T-cell (primary cell): Measurements from ENCODE around the gene LST1. TPM values are rescaled to one million over a fixed set of nuclear protein-coding genes. Genes with fewer than 3 reads are reported as not detected.
"Not testable (repeated sequence)": the region's sequence is repeated elsewhere in the genome, so short reads cannot be mapped to it uniquely, and the experiment has no call there.

Experiments used
- ATAC-seq, 4 experiments: fragments of 200-7000 bp in 3 of 4; fragments of 150-1000 bp in 1 of 4; cut with Tn5 transposase; replicated peaks in 1 of 4; 1 replicate in 3 of 4; 2 replicates in 1 of 4; pipeline ENCODE4 v1.10.0; 2021; ENCODE audit warnings: moderate library complexity in 3 of 4, mild to moderate bottlenecking in 2 of 4, moderate number of reproducible peaks in 1 of 4
- CTCF ChIA-PET, 2 donors: fragments of 300-600 bp; sonication (Branson Sonifier 250); formaldehyde crosslinking; loops; one replicate each; lab custom pipeline; 2022; ENCODE audit warnings: antibody characterized with exemption in 2 of 2; lab: Charles Lee
- POLR2A ChIA-PET, 2 donors: fragments of 300-600 bp; sonication (Branson Sonifier 250); formaldehyde crosslinking; loops; one replicate each; lab custom pipeline; 2022; ENCODE audit warnings: antibody characterized with exemption in 2 of 2; lab: Charles Lee
- DNase-seq, 35 experiments: peaks; one replicate each; pipeline versions ENCODE4 v3.0.0 to v3.0.0-alpha.2; 2013 to 2023
- H3K27ac ChIP-seq: one replicate; pipeline ENCODE4 v1.5.1; 2013; ENCODE audit warnings: low read length
- H3K27me3 ChIP-seq, 2 experiments: replicated peaks in 1 of 2; 1 replicate in 1 of 2; 2 replicates in 1 of 2; pipeline versions ENCODE4 v1.6.1 to v1.7.0; 2013; ENCODE audit warnings: low read length in 1 of 2, mixed read lengths in 1 of 2; ENCODE audit not compliant: control insufficient read depth in 2 of 2, insufficient read depth in 2 of 2; ENCODE audit errors: extremely low read depth in 1 of 2
- H3K36me3 ChIP-seq, 2 donors: 1 replicate in 1 of 2; 2 replicates in 1 of 2; pipeline versions ENCODE4 v1.6.1 to v1.7.0; 2013; ENCODE audit warnings: low read length in 1 of 2; ENCODE audit not compliant: control insufficient read depth in 2 of 2, insufficient read depth in 1 of 2; ENCODE audit errors: extremely low read depth in 1 of 2
- H3K4me1 ChIP-seq, 2 experiments: 1 replicate in 1 of 2; 2 replicates in 1 of 2; pipeline versions ENCODE4 v1.6.1 to v1.7.0; 2013; ENCODE audit warnings: low read length in 2 of 2, mixed read lengths in 1 of 2; ENCODE audit not compliant: insufficient read depth in 2 of 2, control insufficient read depth in 1 of 2; ENCODE audit errors: extremely low read depth in 1 of 2
- H3K4me3 ChIP-seq, 2 donors: 1 replicate in 1 of 2; 2 replicates in 1 of 2; pipeline versions ENCODE4 v1.5.1 to v1.7.0; 2013; ENCODE audit warnings: mild to moderate bottlenecking in 2 of 2, low read length in 1 of 2, moderate library complexity in 1 of 2; ENCODE audit not compliant: control insufficient read depth in 1 of 2; ENCODE audit errors: extremely low read depth in 1 of 2
- H3K9me3 ChIP-seq: 2 replicates; pipeline ENCODE4 v1.7.0; 2013
- H3K27ac Mint-ChIP-seq, 2 donors: one replicate each; pipeline ENCODE4 v1.8.0; 2020 to 2021; ENCODE audit warnings: mild to moderate bottlenecking in 2 of 2, mixed read lengths in 2 of 2
- H3K27me3 Mint-ChIP-seq, 2 donors: one replicate each; pipeline ENCODE4 v1.8.0; 2021 to 2022; ENCODE audit warnings: mixed read lengths in 2 of 2
- H3K36me3 Mint-ChIP-seq: one replicate; pipeline ENCODE4 v1.8.0; 2021; ENCODE audit warnings: mixed read lengths
- H3K4me1 Mint-ChIP-seq, 3 donors: one replicate each; pipeline ENCODE4 v1.8.0; 2020 to 2022; ENCODE audit warnings: mixed read lengths in 3 of 3, mild to moderate bottlenecking in 1 of 3
- H3K4me3 Mint-ChIP-seq, 3 donors: one replicate each; pipeline ENCODE4 v1.8.0; 2020 to 2022; ENCODE audit warnings: mild to moderate bottlenecking in 3 of 3, mixed read lengths in 3 of 3, moderate library complexity in 3 of 3
- H3K9me3 Mint-ChIP-seq, 3 donors: one replicate each; pipeline ENCODE4 v1.8.0; 2020 to 2022; ENCODE audit warnings: mixed read lengths in 3 of 3
- WGBS: methylation state at CpG from one replicate; pipeline ENCODE4 v1.1.5; 2013; ENCODE audit warnings: missing lambda C conversion rate; ENCODE audit not compliant: insufficient coverage; 5-methylcytosine and 5-hydroxymethylcytosine counted together
- total RNA-seq, 35 experiments: library from RNA in 6 of 35; stranded (reverse) in 6 of 35; fragments of 120-200 nt in 1 of 35; gene quantifications; one replicate each; pipeline versions ENCODE4 v1.2.1 to v1.2.4 and lab custom pipeline; 2013 to 2026

Gene LST1
- total RNA-seq, 5 donors from 2014 or later (not counting 1 experiment from before 2014, with no cell fraction given) = 13.4 to 28.0 (median 20.4) TPM

DNA sequence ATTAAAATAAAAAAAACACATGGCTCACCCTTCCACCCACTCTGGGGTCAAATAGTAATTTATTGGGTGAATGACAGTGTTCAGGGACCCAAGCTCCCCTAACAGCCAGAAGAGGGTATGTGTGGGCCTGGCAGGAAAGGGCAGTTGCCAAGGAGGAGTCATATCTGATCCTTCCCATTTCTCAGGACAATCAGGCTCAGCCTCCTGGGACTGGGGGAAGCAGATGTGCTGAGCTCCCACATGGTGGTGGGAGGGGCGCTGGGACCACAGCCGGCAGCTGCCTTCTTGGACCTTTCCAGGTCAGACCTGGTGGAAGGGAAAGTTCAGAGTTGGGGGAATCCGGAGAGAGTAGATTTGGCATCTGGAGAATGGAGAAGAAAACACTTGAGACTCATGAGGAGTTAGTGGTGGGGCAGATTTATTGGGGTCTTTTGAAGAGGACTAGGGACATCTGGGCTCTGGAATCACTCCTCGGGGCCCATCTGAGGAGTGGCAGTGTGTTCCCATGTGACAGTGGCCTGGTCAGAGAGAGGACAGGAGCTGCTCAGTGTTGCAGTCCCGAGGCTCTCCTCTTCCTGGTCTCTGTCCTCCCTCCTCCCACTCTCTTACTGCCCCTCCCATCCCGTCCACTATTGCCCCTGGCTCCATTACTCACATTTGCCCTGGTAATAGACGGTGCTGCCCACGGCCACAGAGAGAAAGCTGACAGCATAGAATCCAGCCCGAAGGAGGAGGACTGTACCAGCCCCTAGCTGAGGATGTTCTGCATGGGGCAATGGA is 3.0 kb downstream of the LST1 start:
- ChIA-PET CTCF (interaction anchor here in 1 of 2 donors (3.0 kb wide), 1 partner anchor 9 kb away, joined by 13 read pairs; no protein-coding TSS in a partner anchor), POLR2A (interaction anchor here in 1 of 2 donors (0.8 kb wide), 1 partner anchor 14 kb away, joined by 3 read pairs; the partner anchor contains the start of gene TNF)
- Histone ChIP-seq H3K4me3 (peak overlapping the region in 1 of 2 donors; percentile 1), H3K9me3 (no peaks in the 10 kb centered on the region), H3K4me1 (peaks cover 54 to 80% of the 10 kb centered on the region in 2 experiments), H3K36me3 (no peaks in the 10 kb centered on the region), H3K27me3 (no peaks in the 10 kb centered on the region), H3K27ac (peak overlapping the region; percentile 86)
- DNase-seq = no peak
- WGBS = 88% methylated on average over 3 of the region's 9 CpGs
- H3K4me1 Mint-ChIP-seq = peaks cover 70 to 89% (median 80%) of the 10 kb centered on the region in 3 donors
- H3K27me3 Mint-ChIP-seq = no peaks in the 10 kb centered on the region
- ATAC-seq = no peak
- H3K36me3 Mint-ChIP-seq = no peaks in the 10 kb centered on the region
- peak overlapping the region; percentile 90 to 92 for H3K27ac Mint-ChIP-seq
- H3K4me3 Mint-ChIP-seq = no peak overlapping the region
- H3K9me3 Mint-ChIP-seq = no peaks in the 10 kb centered on the region

DNA sequence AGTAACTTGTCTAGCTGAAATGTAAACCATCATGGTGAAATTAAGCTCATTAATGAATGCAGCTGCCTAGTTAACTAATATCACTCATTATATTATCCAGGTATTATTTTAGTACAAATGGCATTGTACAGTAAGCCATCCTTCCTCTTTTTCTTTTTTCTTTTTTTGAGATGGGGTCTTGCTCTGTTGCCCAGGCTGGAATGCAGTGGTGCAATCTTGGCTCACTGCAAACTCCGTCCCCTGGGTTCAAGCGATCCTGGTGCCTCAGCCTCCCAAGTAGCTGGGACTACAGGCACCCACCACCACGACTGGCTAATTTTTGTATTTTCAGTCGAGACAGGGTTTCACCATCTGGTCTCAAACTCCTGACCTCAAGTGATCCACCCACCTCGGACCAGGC is 4.6 kb downstream of the LST1 start:
- DNase-seq, H3K9me3 ChIP-seq, H3K9me3 Mint-ChIP-seq, H3K27me3 ChIP-seq, H3K27me3 Mint-ChIP-seq, H3K36me3 ChIP-seq, H3K36me3 Mint-ChIP-seq, H3K27ac ChIP-seq, H3K4me3 ChIP-seq, ATAC-seq, H3K4me3 Mint-ChIP-seq, POLR2A ChIA-PET: not testable (repeated sequence)
- Mint-ChIP-seq H3K27ac (peak overlapping the region; percentile 91 to 93), H3K4me1 (peaks cover 62 to 80% (median 73%) of the 10 kb centered on the region in 3 donors)
- WGBS = 75% methylated on average over 5 of the region's 5 CpGs
- peaks cover 42 to 78% of the 10 kb centered on the region in 2 experiments for H3K4me1 ChIP-seq
- CTCF ChIA-PET = interaction anchor here in 1 of 2 donors (0.7 kb wide), 1 partner anchor 409 kb away, joined by 3 read pairs; no protein-coding TSS in a partner anchor

DNA sequence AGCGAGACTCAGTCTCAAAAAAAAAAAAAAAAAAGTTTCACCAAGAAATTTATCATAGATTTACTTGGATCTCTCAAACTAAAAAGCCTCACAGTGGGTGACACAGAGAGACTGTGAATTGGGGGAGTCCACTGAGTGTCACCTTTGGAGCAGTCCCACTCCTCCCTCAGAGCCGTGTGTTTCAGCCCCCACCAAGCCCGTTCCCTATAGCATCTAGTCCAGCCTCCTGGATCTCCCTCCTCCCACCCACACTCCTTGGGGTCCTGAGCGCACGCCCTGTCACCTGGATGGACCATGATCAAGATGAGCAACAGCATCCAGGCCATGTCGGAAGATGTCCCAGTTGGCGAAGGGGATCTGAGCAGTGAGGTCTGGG is 6.3 kb downstream of the LST1 start:
- H3K9me3 Mint-ChIP-seq = no peaks in the 10 kb centered on the region
- Histone ChIP-seq H3K36me3 (no peaks in the 10 kb centered on the region), H3K9me3 (no peaks in the 10 kb centered on the region), H3K27ac (peak overlapping the region; percentile 60), H3K27me3 (no peaks in the 10 kb centered on the region), H3K4me3 (peak overlapping the region in 1 of 2 donors; percentile 42), H3K4me1 (peaks cover 34 to 78% of the 10 kb centered on the region in 2 experiments)
- H3K4me1 Mint-ChIP-seq = peaks cover 59 to 78% (median 70%) of the 10 kb centered on the region in 3 donors
- POLR2A ChIA-PET = interaction anchor here in 1 of 2 donors (1.3 kb wide), 1 partner anchor 18 kb away, joined by 6 read pairs; the partner anchor contains the start of gene TNF
- no peaks in the 10 kb centered on the region for H3K27me3 Mint-ChIP-seq
- H3K36me3 Mint-ChIP-seq = no peaks in the 10 kb centered on the region
- WGBS = no CpG with 5 or more reads among the region's 7 CpGs
- ATAC-seq (peak; percentile 2 to 23 (median 6)), DNase-seq (no peak)
- peak overlapping the region; percentile 91 to 93 for H3K27ac Mint-ChIP-seq
- H3K4me3 Mint-ChIP-seq = peak overlapping the region; percentile 51 to 66 (median 58)
- CTCF ChIA-PET = interaction anchor here (0.6 to 8.7 kb wide), 9 partner anchors 9 to 238 kb away, joined by 3 to 244 read pairs (median 4); partner anchors contain the start of genes ATP6V1G2 (in 1 of the 2), LST1 (in 1 of the 2), LTB (in 1 of the 2) and NFKBIL1 (in 1 of the 2)

DNA sequence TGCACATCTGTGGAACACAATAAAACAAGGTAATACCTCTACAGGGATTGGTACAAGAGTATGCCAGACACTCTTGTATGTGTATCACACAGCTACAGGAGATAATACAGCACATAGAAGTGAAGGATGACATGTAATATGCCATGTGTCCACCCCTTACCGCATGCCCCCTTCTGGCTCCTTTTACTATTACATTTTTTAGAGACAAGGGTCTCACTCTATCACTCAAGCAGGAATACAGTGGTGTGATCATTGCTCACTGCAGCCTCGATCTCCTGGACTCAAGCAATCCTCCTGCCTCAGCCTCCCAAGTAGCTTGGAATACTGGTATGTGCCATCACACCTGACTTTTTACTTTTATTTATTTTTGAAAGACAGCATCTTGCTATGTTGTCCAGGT is 10.9 kb downstream of the LST1 start:
- H3K36me3 Mint-ChIP-seq = no peaks in the 10 kb centered on the region
- ATAC-seq (peak; percentile 70 to 81 (median 78)), DNase-seq (peak in 27 of 35 experiments; percentile 22 to 83 (median 43))
- peak overlapping the region; percentile 77 to 88 for H3K27ac Mint-ChIP-seq
- H3K4me3 ChIP-seq = no peak overlapping the region
- H3K4me1 ChIP-seq = peaks cover 29 to 64% of the 10 kb centered on the region in 2 experiments
- H3K4me3 Mint-ChIP-seq = peak overlapping the region in 2 of 3 donors; percentile 31 to 65
- H3K9me3 ChIP-seq = no peaks in the 10 kb centered on the region
- ChIA-PET POLR2A (interaction anchor here in 1 of 2 donors (0.6 to 1.6 kb wide), 5 partner anchors 14 to 259 kb away, joined by 3 to 5 read pairs (median 3); no protein-coding TSS in a partner anchor), CTCF (interaction anchor here (1.0 to 8.7 kb wide), 12 partner anchors 8 to 102 kb away, joined by 3 to 244 read pairs (median 13); partner anchors contain the start of genes LTB (in 2 of the 2), ATP6V1G2 (in 1 of the 2), DDX39B (in 1 of the 2) and LST1 (in 1 of the 2))
- H3K9me3 Mint-ChIP-seq = no peaks in the 10 kb centered on the region
- H3K4me1 Mint-ChIP-seq = peaks cover 52 to 55% (median 53%) of the 10 kb centered on the region in 3 donors
- H3K27ac ChIP-seq = peak overlapping the region; percentile 9
- no peaks in the 10 kb centered on the region for H3K27me3 ChIP-seq
- no peaks in the 10 kb centered on the region for H3K36me3 ChIP-seq
- 0% methylated on average over 1 of the region's 2 CpGs for WGBS
- no peaks in the 10 kb centered on the region for H3K27me3 Mint-ChIP-seq

DNA sequence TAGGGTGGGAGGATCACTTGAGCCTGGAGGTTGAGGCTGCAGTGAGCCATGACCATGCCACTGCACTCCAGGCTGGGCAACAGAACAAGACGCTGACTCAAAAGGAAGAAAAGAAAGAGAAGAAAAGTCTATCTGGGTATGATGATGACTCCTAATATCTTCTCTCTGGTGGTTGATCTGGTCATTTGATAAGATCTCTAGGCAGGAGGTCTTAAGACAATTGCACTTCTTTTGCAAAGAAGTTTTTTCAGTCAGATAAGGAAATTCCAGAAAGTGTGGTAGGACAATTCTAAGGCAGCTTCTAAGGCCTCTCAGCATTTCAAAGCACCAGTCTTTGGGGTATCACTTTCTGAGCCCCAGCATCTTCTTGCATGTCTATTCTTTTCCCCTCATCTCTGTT is 21.2 kb downstream of the LST1 start:
- CTCF ChIA-PET = interaction anchor here in 1 of 2 donors (0.7 kb wide), 1 partner anchor 49 kb away, joined by 4 read pairs; the partner anchor contains the start of gene APOM

More for the DNA sequence above, 21.2 kb downstream of the LST1 start:
- DNase-seq = no peak
- POLR2A ChIA-PET = no interaction called here
- Mint-ChIP-seq H3K4me3 (no peak overlapping the region), H3K4me1 (no peaks in the 10 kb centered on the region), H3K27me3 (peaks cover 0 to 2% of the 10 kb centered on the region in 2 donors), H3K36me3 (no peaks in the 10 kb centered on the region), H3K27ac (no peak overlapping the region), H3K9me3 (no peaks in the 10 kb centered on the region)
- Histone ChIP-seq H3K4me3 (no peak overlapping the region), H3K36me3 (no peaks in the 10 kb centered on the region), H3K4me1 (no peaks in the 10 kb centered on the region), H3K27me3 (peaks cover 0 to under 1% of the 10 kb centered on the region in 2 experiments), H3K9me3 (no peaks in the 10 kb centered on the region), H3K27ac (no peak overlapping the region)
- no peak for ATAC-seq
- WGBS = no CpG with 5 or more reads among the region's 1 CpG
